Stimulated activated CD8-positive, alpha-beta memory T cell treated with anti-CD3 and anti-CD28 coated beads, Interleukin-12 subunit alpha, Interleukin-12 subunit beta, amount 100 ng/mL, for 24 hours (primary cell): Measurements from ENCODE around the gene UTS2B.

Experiments used
- DNase-seq: peaks from one replicate; pipeline ENCODE4 v3.0.0-alpha.2; 2020; ENCODE audit errors: extremely low read depth

The UTS2B gene

DNA sequence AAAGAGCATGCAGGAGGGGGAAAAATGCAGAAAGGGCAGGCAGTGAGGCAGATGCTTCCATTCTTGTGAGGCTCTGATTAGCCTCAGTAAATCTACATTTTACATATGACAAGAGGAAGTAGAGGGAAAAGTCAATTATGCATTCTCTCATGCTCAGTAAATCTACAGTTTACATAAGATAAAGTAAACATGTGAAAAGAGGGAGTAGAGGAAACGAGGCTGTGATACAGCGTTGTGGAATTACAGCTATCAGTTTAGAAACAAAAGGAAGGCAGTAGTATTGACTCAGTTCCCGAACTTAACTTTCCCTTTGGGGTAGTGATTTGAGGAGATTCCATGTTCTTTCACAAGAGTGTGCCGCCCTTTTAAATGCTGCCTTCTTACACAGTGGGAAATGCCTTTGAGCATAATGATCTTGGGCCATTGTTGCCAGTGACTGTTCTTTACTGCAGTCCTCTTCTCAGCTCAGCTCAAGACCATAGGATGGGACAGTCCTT, 92.0 kb downstream of the UTS2B start:
- DNase-seq = no peak

GRCh38 chr3:191237047-191237882, 93.1 kb downstream of the UTS2B start:
- DNase-seq = no peak

GRCh38 chr3:191236646-191237045, 93.7 kb downstream of the UTS2B start:
- no peak for DNase-seq

- DNase-seq = no peak
Observed at GRCh38 chr3:191235331-191236314, 94.7 kb downstream of the UTS2B start.

DNA sequence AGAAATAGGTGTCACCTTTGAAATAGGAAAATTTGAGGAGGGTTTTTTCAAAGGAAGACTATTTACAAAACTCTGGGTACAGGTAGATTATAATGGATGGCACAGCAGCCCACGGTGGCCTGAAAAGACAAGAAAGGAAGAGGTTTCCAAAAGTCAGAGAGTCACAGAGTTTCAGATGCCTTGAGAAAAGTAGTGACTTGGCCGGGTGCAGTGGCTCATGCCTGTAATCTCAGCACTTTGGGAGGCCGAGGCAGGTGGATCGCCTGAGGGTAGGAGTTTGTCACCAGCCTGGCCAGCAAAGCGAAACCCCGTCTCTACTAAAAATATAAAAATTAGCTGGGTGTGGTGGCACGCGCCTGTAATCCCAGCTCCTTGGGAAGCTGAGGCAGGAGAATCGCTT, 96.1 kb downstream of the UTS2B start:
- no peak for DNase-seq

DNA sequence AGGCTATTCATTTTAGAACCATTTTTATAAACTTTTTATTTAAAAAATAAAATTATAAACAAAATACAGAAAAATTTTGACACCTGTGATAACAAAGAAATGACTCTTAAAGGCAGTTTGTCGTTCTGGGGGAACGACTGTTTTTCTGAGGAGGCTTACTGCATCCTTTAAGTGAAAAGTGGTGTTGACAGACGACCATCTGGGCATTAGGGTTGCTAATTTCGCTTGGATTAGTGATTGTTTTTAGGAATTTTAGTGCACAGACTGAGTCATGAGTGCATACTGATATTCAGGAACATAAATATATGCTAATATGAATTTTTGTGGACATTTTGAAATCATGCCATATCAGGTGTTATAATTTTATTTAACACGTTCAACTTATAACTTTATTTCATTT, 102.8 kb downstream of the UTS2B start:
- no peak for DNase-seq

DNA sequence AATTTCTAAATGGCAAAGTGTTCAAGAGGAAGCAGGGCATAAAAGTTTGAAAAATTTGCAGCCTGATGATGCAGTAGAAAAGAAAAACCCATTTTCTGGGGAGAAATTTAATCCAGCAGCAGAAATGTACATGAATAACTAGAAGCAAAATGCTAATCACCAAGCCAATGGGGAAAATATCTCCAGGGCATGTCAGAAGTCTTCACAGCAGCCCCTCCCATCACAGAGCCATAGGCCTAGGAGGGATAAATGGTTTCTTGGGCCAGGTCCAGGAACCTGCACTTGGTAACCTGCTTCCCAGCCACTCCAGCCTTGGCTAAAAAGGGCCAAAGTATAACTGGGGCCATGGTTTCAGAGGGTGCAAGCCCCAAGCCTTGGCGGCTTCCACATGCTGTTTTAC, 108.7 kb downstream of the UTS2B start:
- no peak for DNase-seq

DNA sequence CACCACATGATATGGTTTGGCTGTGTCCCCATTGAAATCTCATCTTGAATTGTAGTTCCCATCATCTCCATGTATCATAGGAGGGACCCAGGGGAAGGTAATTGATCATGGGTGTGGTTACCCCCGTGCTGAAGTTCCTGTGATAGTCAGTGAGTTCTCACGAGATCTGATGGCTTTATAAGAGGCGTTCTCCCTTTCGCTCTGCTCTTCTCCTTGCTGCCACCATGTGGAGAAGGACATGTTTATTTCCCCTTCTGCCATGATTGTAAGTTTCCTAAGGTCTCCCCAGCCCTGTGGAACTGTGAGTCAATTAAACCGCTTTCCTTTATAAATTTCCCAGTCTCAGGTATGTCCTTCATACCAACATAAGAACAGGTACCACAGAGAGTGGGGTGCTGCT, 109.4 kb downstream of the UTS2B start:
- no peak for DNase-seq

- no peak for DNase-seq
Observed at GRCh38 chr3:191217301-191217700, 113.0 kb downstream of the UTS2B start.
